ENCODE data around the gene FBXL16.

The FBXL16 gene

GRCh38 chr16:681746-682427 is 23.7 kb downstream of the FBXL16 start:
- ChIA-PET POLR2A (interaction anchor here (0.6 to 5.4 kb wide), 7 partner anchors 8 to 130 kb away, joined by 3 to 57 read pairs (median 6); partner anchors contain the start of genes ANTKMT, RHOT2 and WDR24), CTCF (interaction anchor here (0.6 to 1.1 kb wide), 5 partner anchors 14 to 376 kb away, joined by 3 to 5 read pairs (median 3); no protein-coding TSS in a partner anchor)
- Histone ChIP-seq H3K9me3 (ENCODE audit: control insufficient read depth, insufficient read depth, low read depth, low read length) (no peaks in the 10 kb centered on the region), H3K36me3 (ENCODE audit: control insufficient read depth in 2 of 2, insufficient read depth in 1 of 2, low read length in 2 of 2) (peaks cover 3 to 54% of the 10 kb centered on the region in 2 experiments; a peak in 1 of 3 replicates), H3K4me3 (ENCODE audit: low read depth, low read length) (peak overlapping the region; percentile 82), H3K27ac (ENCODE audit: extremely low read depth, low read depth, low read length) (peak overlapping the region; percentile 97), H3K4me1 (ENCODE audit: control insufficient read depth, insufficient read depth, low read length) (peaks cover 14% of the 10 kb centered on the region; the same call in 1 of the 2 replicates)
- no peak for TF ChIP-seq ZNF747 (tag by site-specific recombination; IDR thresholded peaks at IDR 0.05)
- no peak for TF ChIP-seq ZNF211 (tag by site-specific recombination; IDR thresholded peaks at IDR 0.05; ENCODE audit: low read depth)
- TF ChIP-seq ZBTB44 (tag by site-specific recombination; IDR thresholded peaks at IDR 0.05) = 0 out of 2 replicates have a peak, but pooled peaks have one; percentile 47
- TF ChIP-seq HOXA7 (CRISPR knock-in tag; IDR thresholded peaks at IDR 0.05; ENCODE audit: borderline replicate concordance) = no peak
- peak; percentile 96 for TF ChIP-seq GLIS2 (tag by site-specific recombination; IDR thresholded peaks at IDR 0.05)
- 0 out of 2 replicates have a peak, but pooled peaks have one; percentile 58 for TF ChIP-seq ZNF2 (tag by site-specific recombination; IDR thresholded peaks at IDR 0.05)
- TF ChIP-seq KLF16 (tag by site-specific recombination; IDR thresholded peaks at IDR 0.05) = peak; percentile 52
- no peak for TF ChIP-seq SETDB1 (IDR thresholded peaks at IDR 0.05; ENCODE audit: insufficient read length, low read length)
- 0 out of 2 replicates have a peak, but pooled peaks have one; percentile 15 for TF ChIP-seq SCRT1 (tag by site-specific recombination; IDR thresholded peaks at IDR 0.05; ENCODE audit: borderline replicate concordance)
- TF ChIP-seq BCL11A (tag by site-specific recombination; IDR thresholded peaks at IDR 0.05; ENCODE audit: low read depth) = peak; percentile 85
- peak; percentile 75 for TF ChIP-seq OSR2 (tag by site-specific recombination; IDR thresholded peaks at IDR 0.05)
- no peak for TF ChIP-seq ELK4 (IDR thresholded peaks at IDR 0.05; ENCODE audit: borderline replicate concordance, low read depth, low read length)
- peak; percentile 13; the same call in 1 of the 2 replicates for TF ChIP-seq SP3 (tag by site-specific recombination; IDR thresholded peaks at IDR 0.05)
- TF ChIP-seq ZNF37A (tag by site-specific recombination; IDR thresholded peaks at IDR 0.05) = no peak
- TF ChIP-seq ZNF560 (tag by site-specific recombination; IDR thresholded peaks at IDR 0.05; ENCODE audit: borderline replicate concordance) = no peak
- 0 out of 2 replicates have a peak, but pooled peaks have one; percentile 54 for TF ChIP-seq ZNF561 (tag by site-specific recombination; IDR thresholded peaks at IDR 0.05; ENCODE audit: borderline replicate concordance)
- TF ChIP-seq ZBTB8A (tag by site-specific recombination; IDR thresholded peaks at IDR 0.05) = peak; percentile 77
- no peak for TF ChIP-seq ZBTB6 (tag by site-specific recombination; IDR thresholded peaks at IDR 0.05)
- no peak for TF ChIP-seq AEBP2 (tag by site-specific recombination; IDR thresholded peaks at IDR 0.05; ENCODE audit: borderline replicate concordance)
- no peak for TF ChIP-seq ZNF23 (tag by site-specific recombination; IDR thresholded peaks at IDR 0.05; ENCODE audit: borderline replicate concordance)
- no peak for TF ChIP-seq ZNF768 (tag by site-specific recombination; IDR thresholded peaks at IDR 0.05)
- TF ChIP-seq ZSCAN4 (tag by site-specific recombination; IDR thresholded peaks at IDR 0.05) = peak; percentile 25; the same call in 1 of the 2 replicates
- TF ChIP-seq ZNF350 (tag by site-specific recombination; IDR thresholded peaks at IDR 0.05) = no peak
- TF ChIP-seq, protein P1, sequence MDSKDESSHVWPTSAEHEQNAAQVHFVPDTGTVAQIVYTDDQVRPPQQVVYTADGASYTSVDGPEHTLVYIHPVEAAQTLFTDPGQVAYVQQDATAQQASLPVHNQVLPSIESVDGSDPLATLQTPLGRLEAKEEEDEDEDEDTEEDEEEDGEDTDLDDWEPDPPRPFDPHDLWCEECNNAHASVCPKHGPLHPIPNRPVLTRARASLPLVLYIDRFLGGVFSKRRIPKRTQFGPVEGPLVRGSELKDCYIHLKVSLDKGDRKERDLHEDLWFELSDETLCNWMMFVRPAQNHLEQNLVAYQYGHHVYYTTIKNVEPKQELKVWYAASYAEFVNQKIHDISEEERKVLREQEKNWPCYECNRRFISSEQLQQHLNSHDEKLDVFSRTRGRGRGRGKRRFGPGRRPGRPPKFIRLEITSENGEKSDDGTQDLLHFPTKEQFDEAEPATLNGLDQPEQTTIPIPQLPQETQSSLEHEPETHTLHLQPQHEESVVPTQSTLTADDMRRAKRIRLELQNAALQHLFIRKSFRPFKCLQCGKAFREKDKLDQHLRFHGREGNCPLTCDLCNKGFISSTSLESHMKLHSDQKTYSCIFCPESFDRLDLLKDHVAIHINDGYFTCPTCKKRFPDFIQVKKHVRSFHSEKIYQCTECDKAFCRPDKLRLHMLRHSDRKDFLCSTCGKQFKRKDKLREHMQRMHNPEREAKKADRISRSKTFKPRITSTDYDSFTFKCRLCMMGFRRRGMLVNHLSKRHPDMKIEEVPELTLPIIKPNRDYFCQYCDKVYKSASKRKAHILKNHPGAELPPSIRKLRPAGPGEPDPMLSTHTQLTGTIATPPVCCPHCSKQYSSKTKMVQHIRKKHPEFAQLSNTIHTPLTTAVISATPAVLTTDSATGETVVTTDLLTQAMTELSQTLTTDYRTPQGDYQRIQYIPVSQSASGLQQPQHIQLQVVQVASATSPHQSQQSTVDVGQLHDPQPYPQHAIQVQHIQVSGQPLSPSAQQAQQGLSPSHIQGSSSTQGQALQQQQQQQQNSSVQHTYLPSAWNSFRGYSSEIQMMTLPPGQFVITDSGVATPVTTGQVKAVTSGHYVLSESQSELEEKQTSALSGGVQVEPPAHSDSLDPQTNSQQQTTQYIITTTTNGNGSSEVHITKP (tag by site-specific recombination; IDR thresholded peaks at IDR 0.05) = peak; percentile 78
- no peak for TF ChIP-seq ZNF132 (tag by site-specific recombination; IDR thresholded peaks at IDR 0.05; ENCODE audit: borderline replicate concordance)
- TF ChIP-seq ZNF596 (tag by site-specific recombination; IDR thresholded peaks at IDR 0.05) = no peak
- TF ChIP-seq ZNF670 (tag by site-specific recombination; IDR thresholded peaks at IDR 0.05; ENCODE audit: low read depth) = no peak

Data from HEK293 (cell line).